Tibial nerve (tissue), 4 donors: ENCODE data around the gene PPEF1. TPM values are rescaled to one million over a fixed set of nuclear protein-coding genes. Genes with fewer than 3 reads are reported as not detected.

ENCODE experiments used
- DNase-seq, 2 donors: peaks; one replicate each; pipeline ENCODE4 v3.0.0-alpha.2; 2019; ENCODE audit warnings: low spot score in 2 of 2
- H3K27ac ChIP-seq, 4 donors: fragments of 200-600 bp; sonication (generic) in 3 of 4; one replicate each; pipeline ENCODE4 v1.5.1; 2017 to 2019; ENCODE audit warnings: mild to moderate bottlenecking in 1 of 4
- H3K27me3 ChIP-seq, 2 donors: fragments of 200-600 bp; sonication (generic) in 1 of 2; one replicate each; pipeline versions ENCODE4 v1.5.1 to v1.6.0; 2017 to 2019
- H3K36me3 ChIP-seq, 3 donors: fragments of 200-600 bp; sonication (generic); one replicate each; pipeline ENCODE4 v1.5.1; 2018 to 2019
- H3K4me1 ChIP-seq, 4 donors: fragments of 200-600 bp; sonication (generic) in 3 of 4; one replicate each; pipeline ENCODE4 v1.5.1; 2017 to 2019
- H3K4me3 ChIP-seq, 4 donors: fragments of 200-600 bp; sonication (generic) in 3 of 4; one replicate each; pipeline ENCODE4 v1.5.1; 2017 to 2019; ENCODE audit warnings: mild to moderate bottlenecking in 1 of 4, moderate library complexity in 1 of 4
- H3K9me3 ChIP-seq, 4 donors: fragments of 200-600 bp; sonication (generic) in 3 of 4; one replicate each; pipeline ENCODE4 v1.5.1; 2017 to 2019
- CTCF ChIP-seq, 5 experiments: fragments of 200-600 bp in 3 of 5; fragments of 450-650 bp in 2 of 5; sonication (generic) in 3 of 5; IDR thresholded peaks; one replicate each; pipeline ENCODE4 v1.5.1; 2016 to 2019; ENCODE audit warnings: antibody characterized with exemption in 5 of 5, mild to moderate bottlenecking in 3 of 5, moderate library complexity in 2 of 5
- EP300 ChIP-seq, 2 donors: sonication (generic); formaldehyde crosslinking; IDR thresholded peaks; one replicate each; pipeline ENCODE4 v1.6.1; 2017; ENCODE audit warnings: antibody characterized with exemption in 2 of 2, mild to moderate bottlenecking in 1 of 2
- POLR2A ChIP-seq, 2 donors: fragments of 450-650 bp; IDR thresholded peaks; one replicate each; pipeline ENCODE4 v1.6.1; 2017; ENCODE audit warnings: antibody characterized with exemption in 2 of 2, mild to moderate bottlenecking in 2 of 2, moderate library complexity in 2 of 2
- WGBS, 2 donors: methylation state at CpG; one replicate each; pipeline ENCODE4 v1.1.5; 2018; 5-methylcytosine and 5-hydroxymethylcytosine counted together
- total RNA-seq, 4 donors: library from RNA; depleted of rRNA; stranded (reverse); fragments of >200 nt; gene quantifications; one replicate each; pipeline ENCODE4 v1.1.0, GENCODE V29; 2016

Gene PPEF1
- total RNA-seq, 4 donors from 2014 or later = 0.22 TPM; not detected in 3

GRCh38 chrX:18861511-18861910 lies 154.1 kb downstream of the PPEF1 start:
- WGBS, 2 donors = 87 to 90% methylated on average over 5 of the region's 5 CpGs
- Histone ChIP-seq H3K36me3 (no peaks in the 10 kb centered on the region), H3K9me3 (no peaks in the 10 kb centered on the region), H3K27ac (no peak overlapping the region), H3K27me3 (no peaks in the 10 kb centered on the region), H3K4me3 (no peak overlapping the region), H3K4me1 (no peaks in the 10 kb centered on the region)
- TF ChIP-seq EP300 (IDR thresholded peaks at IDR 0.05) (no peak), CTCF (IDR thresholded peaks at IDR 0.05) (no peak), POLR2A (IDR thresholded peaks at IDR 0.05) (no peak)
- no peak for DNase-seq

GRCh38 chrX:18864390-18864920 lies 157.0 kb downstream of the PPEF1 start:
- no peak overlapping the region for H3K27ac ChIP-seq
- H3K9me3 ChIP-seq = no peaks in the 10 kb centered on the region
- WGBS, 2 donors = 84 to 88% methylated on average over 14 to 15 of the region's 15 CpGs
- H3K36me3 ChIP-seq = no peaks in the 10 kb centered on the region
- H3K27me3 ChIP-seq = no peaks in the 10 kb centered on the region
- TF ChIP-seq EP300 (IDR thresholded peaks at IDR 0.05) (no peak), POLR2A (IDR thresholded peaks at IDR 0.05) (no peak), CTCF (IDR thresholded peaks at IDR 0.05) (no peak)
- H3K4me1 ChIP-seq = no peaks in the 10 kb centered on the region
- DNase-seq = no peak
- H3K4me3 ChIP-seq = no peak overlapping the region

GRCh38 chrX:18871161-18871890 lies 163.9 kb downstream of the PPEF1 start:
- Histone ChIP-seq H3K4me3 (no peak overlapping the region), H3K4me1 (peaks cover 0 to 19% (median 3%) of the 10 kb centered on the region in 4 donors), H3K27ac (peak overlapping the region in 2 of 4 donors; percentile 67 to 88), H3K9me3 (no peaks in the 10 kb centered on the region), H3K36me3 (no peaks in the 10 kb centered on the region), H3K27me3 (no peaks in the 10 kb centered on the region)
- TF ChIP-seq POLR2A (IDR thresholded peaks at IDR 0.05) (no peak), EP300 (IDR thresholded peaks at IDR 0.05) (no peak), CTCF (IDR thresholded peaks at IDR 0.05) (no peak)
- WGBS, 2 donors = 49 to 52% methylated on average over 8 to 10 of the region's 10 CpGs
- DNase-seq = no peak

GRCh38 chrX:18871970-18872369 lies 164.5 kb downstream of the PPEF1 start:
- no peak for DNase-seq
- TF ChIP-seq POLR2A (IDR thresholded peaks at IDR 0.05) = no peak
- no peak for TF ChIP-seq CTCF (IDR thresholded peaks at IDR 0.05)
- TF ChIP-seq EP300 (IDR thresholded peaks at IDR 0.05) = no peak
- Histone ChIP-seq H3K4me3 (no peak overlapping the region), H3K27me3 (peaks cover 0 to 4% of the 10 kb centered on the region in 2 donors), H3K9me3 (no peaks in the 10 kb centered on the region), H3K36me3 (no peaks in the 10 kb centered on the region), H3K27ac (peak overlapping the region in 2 of 4 donors; percentile 81 to 88), H3K4me1 (peaks cover 0 to 19% (median 3%) of the 10 kb centered on the region in 4 donors)
- WGBS, 2 donors = 39 to 68% methylated on average over 5 to 11 of the region's 12 CpGs

- WGBS, 2 donors = 86 to 89% methylated on average over 8 of the region's 8 CpGs
Observed at GRCh38 chrX:18872621-18873020, 165.2 kb downstream of the PPEF1 start.

More at GRCh38 chrX:18872621-18873020, 165.2 kb downstream of the PPEF1 start:
- TF ChIP-seq EP300 (IDR thresholded peaks at IDR 0.05) (no peak), CTCF (IDR thresholded peaks at IDR 0.05) (no peak), POLR2A (IDR thresholded peaks at IDR 0.05) (no peak)
- peaks cover 0 to 19% (median 3%) of the 10 kb centered on the region in 4 donors for H3K4me1 ChIP-seq
- peak overlapping the region in 2 of 4 donors; percentile 81 to 88 for H3K27ac ChIP-seq
- no peak for DNase-seq
- H3K9me3 ChIP-seq = no peaks in the 10 kb centered on the region
- no peak overlapping the region for H3K4me3 ChIP-seq
- peaks cover 0 to 5% of the 10 kb centered on the region in 2 donors for H3K27me3 ChIP-seq
- H3K36me3 ChIP-seq = no peaks in the 10 kb centered on the region
